GM18858 (cell line): ENCODE data around the gene TOMM5.
"Not testable (repeated sequence)": the region's sequence is repeated elsewhere in the genome, so short reads cannot be mapped to it uniquely, and the experiment has no call there.

Source experiments
- ATAC-seq: cut with Tn5 transposase; IDR thresholded peaks from one replicate; pipeline ENCODE4 v1.9.1; 2021; ENCODE audit not compliant: unreplicated experiment

TOMM5 gene

DNA sequence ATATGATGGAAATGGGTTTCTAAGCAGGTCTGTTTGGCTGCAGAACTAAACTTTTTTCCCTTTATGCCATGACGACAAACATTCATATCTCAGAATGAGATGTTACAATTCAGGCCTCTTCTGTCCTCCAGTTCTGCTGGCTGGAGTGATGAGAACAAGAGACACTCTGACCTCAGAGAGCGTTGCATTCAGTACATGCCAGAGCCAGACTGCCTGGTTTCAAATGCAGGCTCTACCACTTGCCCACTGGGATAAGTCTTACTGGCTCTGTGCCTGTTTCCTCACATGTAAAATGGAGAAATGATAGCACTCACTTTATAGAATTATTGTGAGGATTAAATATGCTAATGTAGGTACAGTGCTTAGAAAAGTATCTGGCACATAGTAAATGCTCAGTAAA is 24.8 kb upstream of the TOMM5 start:
- no peak for ATAC-seq

DNA sequence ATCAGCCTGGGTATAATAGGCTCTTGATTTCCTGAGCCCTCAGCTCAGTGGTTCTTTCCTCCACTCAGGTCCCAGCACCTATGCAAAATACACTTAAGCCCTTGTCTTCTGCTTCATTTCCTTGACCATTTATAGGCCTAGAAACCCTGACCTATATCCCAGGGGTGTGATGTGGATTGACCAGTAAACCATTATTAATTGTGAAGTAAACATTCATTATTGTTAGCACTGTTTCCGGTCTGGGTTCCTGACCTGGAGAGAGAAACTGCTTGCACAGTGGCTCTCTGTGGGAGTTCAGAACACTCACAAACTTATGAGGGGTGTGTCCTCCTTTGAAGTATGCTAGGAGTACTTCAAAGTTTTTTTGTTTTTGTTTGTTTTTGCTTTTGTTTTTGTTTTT is 19.6 kb upstream of the TOMM5 start:
- no peak for ATAC-seq

- ATAC-seq, result no peak
Measured at GRCh38 chr9:37611014-37611413, 18.6 kb upstream of the TOMM5 start.

- ATAC-seq, result no peak
Measured at GRCh38 chr9:37609735-37610397, 17.5 kb upstream of the TOMM5 start.

DNA sequence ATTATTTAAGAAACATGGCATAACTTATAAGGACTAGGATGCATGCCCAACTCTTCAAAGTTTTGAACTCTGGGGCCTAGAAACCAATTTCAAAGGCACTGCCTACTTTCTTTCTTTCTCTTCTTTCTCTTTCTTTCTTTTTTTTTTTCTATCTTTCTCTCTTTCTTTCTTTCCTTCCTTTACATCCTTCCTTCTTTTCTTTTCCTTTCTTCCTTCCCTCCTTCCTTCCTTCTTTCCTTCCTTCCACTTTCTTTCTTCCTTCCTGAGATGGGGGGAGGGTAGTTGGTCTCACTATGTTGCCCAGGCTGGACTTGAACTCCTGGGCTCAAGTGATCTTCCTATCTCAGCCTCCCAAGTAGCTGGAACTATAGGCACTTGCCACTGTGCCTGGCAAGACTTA is 15.9 kb upstream of the TOMM5 start:
- no peak for ATAC-seq

DNA sequence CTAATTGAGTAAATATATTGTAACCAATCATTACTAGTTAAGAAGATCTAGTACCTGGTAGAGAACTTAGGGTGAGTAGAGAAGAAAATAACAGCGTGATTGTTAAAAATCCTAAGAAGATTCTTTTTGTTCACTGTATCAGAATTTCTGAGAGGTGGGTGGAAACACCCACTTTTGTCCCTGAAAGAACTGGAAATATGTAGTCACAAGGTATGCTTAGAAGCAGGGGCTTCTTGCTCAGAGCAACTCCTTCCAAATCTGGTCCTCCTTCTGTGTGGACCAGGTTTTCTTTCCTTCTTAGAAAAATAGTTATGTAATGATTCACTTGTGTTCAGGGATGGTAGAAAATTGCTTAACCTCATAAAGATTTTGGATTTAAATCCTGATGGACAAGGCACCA is 11.9 kb upstream of the TOMM5 start:
- no peak for ATAC-seq

DNA sequence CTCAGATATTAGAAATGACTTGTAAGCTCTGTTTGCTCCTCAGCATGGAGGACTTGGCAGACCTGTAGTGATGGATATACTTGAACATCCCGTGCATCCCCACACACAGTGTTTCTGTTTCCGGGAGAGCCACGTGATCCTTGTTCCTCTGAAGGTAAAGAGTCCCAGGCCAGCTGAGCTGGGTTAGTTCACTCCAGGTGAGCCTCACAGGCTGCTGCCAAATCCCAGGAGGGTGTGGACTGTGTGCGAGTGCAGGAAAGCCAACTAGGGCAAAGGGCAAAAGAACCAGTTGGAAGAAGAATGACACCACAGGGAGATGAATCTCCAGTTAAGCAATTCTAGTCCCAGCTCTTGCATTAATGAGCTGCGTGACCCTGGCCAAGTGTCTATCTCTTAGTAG is 10.4 kb upstream of the TOMM5 start:
- no peak for ATAC-seq

- ATAC-seq, result not testable (repeated sequence)
Measured at GRCh38 chr9:37602061-37602460, 9.7 kb upstream of the TOMM5 start.

GRCh38 chr9:37596504-37596903 is 4.1 kb upstream of the TOMM5 start:
- no peak for ATAC-seq

GRCh38 chr9:37593883-37594448 is 1.6 kb upstream of the TOMM5 start:
- ATAC-seq, result no peak

GRCh38 chr9:37587521-37587920 is 4.9 kb downstream of the TOMM5 start:
- no peak for ATAC-seq

GRCh38 chr9:37583522-37584121 is 8.8 kb downstream of the TOMM5 start:
- no peak for ATAC-seq

- no peak for ATAC-seq
Measured at GRCh38 chr9:37582548-37583157, 9.7 kb downstream of the TOMM5 start.

GRCh38 chr9:37575921-37576721 is 16.3 kb downstream of the TOMM5 start, which contains the start of gene FBXO10:
FBXO10 (minus strand) TSS chr9:37576380; CDS start chr9:37541768, 34,612 bp downstream.
- peak; percentile 50 for ATAC-seq

- peak; percentile 26 for ATAC-seq
Measured at GRCh38 chr9:37575511-37575914, 16.9 kb downstream of the TOMM5 start.

- no peak for ATAC-seq
Measured at GRCh38 chr9:37575001-37575400, 17.4 kb downstream of the TOMM5 start.

- ATAC-seq, result no peak
Measured at GRCh38 chr9:37574241-37574721, 18.1 kb downstream of the TOMM5 start.

DNA sequence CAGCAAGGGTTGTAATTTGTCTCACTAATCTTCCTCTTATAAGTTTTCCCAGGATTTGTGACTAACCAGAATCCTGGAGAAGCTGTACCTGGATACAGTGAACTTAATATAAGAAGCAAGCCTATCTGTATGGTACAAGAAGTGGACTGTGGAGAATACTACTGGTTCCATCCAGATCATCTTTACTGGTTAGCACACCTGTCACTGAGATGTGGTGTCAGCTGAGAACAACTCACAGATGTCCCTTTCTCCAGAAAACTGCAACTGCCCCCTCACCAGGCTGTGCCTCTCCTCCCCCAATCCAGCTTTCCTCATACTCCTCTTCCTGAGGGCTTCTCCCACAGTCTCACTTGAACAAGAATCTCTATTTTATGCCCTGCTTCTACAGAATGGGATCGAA is 21.1 kb downstream of the TOMM5 start:
- no peak for ATAC-seq

- ATAC-seq, result no peak
Measured at GRCh38 chr9:37566716-37567115, 25.7 kb downstream of the TOMM5 start.

DNA sequence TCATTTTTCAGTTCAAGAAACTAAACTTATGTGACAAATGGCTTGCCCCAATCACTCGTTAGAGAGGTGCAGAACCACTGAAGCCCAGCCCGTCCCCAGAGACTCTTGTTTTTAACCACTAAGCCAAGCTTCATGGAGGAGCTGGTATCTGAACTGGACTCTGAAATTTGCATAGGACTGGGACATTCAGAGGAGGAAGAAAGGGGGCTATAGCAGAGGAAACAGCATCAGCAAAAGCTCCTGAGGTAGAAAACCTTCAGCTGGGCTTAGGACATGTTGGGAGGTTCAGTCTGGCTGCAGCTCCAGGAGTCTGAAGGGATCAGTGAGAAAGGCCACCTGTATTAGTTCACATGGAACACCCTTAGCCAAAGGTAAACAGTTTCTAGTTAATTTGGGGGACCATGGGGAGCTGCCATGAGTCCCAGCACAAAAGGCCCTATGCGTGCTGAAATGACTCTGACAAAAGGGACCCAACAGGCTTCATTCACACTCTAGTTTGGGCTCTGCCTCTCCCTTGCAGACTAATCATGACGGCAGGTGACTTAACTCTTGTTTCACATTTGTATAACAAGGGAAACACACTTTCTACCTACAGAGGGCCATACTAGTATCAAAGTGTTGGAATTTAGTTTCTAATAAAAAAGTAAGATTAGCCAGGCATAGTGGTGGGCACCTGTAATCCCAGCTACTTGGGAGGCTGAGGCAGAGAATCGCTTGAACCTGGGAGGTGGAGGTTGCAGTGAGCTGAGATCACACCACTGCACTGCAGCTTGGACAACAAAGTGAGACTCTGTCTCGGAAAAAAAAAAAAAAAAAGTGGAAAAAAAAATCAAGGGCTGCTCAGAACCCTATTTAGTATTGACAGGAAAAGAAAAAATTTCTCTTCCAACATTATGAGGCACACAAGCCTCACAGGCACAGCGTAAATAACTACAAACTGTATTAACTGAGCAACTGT is 26.5 kb downstream of the TOMM5 start:
- ATAC-seq, result peak; percentile 62
